Measurements from ENCODE around the gene ZNF423. TPM values are rescaled to one million over a fixed set of nuclear protein-coding genes. Genes with fewer than 3 reads are reported as not detected.

The ZNF423 gene
- total RNA-seq, 2 experiments from 2014 or later, result not detected

- intact Hi-C loops (cut with micrococcal nuclease), result no loop called here
- no peak for DNase-seq
- Mint-ChIP-seq H3K27ac (no peak overlapping the region), H3K36me3 (ENCODE audit: low read depth) (no peaks in the 10 kb centered on the region), H3K9me3 (no peaks in the 10 kb centered on the region), H3K4me1 (ENCODE audit: low read depth) (peaks cover under 1% of the 10 kb centered on the region), H3K4me3 (no peak overlapping the region), H3K27me3 (peaks cover 7% of the 10 kb centered on the region)
- ChIA-PET CTCF (no interaction called here), POLR2A (no interaction called here)
- TF ChIP-seq CTCF (IDR thresholded peaks at IDR 0.05), result no peak
- no peak for ATAC-seq
Measured at GRCh38 chr16:49597796-49598195, 258.1 kb downstream of the ZNF423 start.

- Mint-ChIP-seq H3K36me3 (ENCODE audit: low read depth) (no peaks in the 10 kb centered on the region), H3K4me1 (ENCODE audit: low read depth) (peaks cover 3% of the 10 kb centered on the region), H3K27ac (no peak overlapping the region), H3K27me3 (peaks cover 7% of the 10 kb centered on the region), H3K9me3 (no peaks in the 10 kb centered on the region), H3K4me3 (no peak overlapping the region)
- ATAC-seq (no peak), DNase-seq (no peak)
- intact Hi-C loops (cut with micrococcal nuclease), result no loop called here
- ChIA-PET POLR2A (no interaction called here), CTCF (interaction anchor here (0.8 to 1.7 kb wide), 3 partner anchors 9 to 189 kb away, joined by 3 to 7 read pairs (median 5); no protein-coding TSS in a partner anchor)
- no peak for TF ChIP-seq CTCF (IDR thresholded peaks at IDR 0.05)
Measured at GRCh38 chr16:49596648-49597291, 259.1 kb downstream of the ZNF423 start.

DNA sequence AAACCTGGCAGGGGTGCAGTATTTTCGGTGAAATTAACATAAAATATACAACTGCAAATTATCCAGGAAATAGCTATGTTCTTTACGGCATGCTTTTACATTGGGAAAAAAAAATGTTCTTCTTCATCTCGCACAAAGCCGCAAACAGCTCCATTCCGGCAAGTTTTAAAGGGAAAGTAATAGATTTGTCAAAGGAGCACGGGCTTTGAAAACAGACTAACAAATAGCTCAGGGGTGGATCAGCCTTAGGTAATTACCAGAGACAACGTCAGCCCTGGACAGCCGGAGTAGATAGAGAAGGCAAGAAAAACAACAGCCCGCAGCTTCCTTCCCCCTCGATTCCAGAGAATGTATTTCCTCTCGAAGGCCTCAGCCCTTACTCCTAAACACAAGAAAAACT is 259.8 kb downstream of the ZNF423 start:
- no peak overlapping the region for H3K27ac Mint-ChIP-seq
- CTCF ChIA-PET, result interaction anchor here (0.8 to 1.7 kb wide), 3 partner anchors 8 to 188 kb away, joined by 3 to 7 read pairs (median 5); no protein-coding TSS in a partner anchor
- H3K27me3 Mint-ChIP-seq, result peaks cover 7% of the 10 kb centered on the region
- TF ChIP-seq CTCF (IDR thresholded peaks at IDR 0.05), result no peak
- ATAC-seq (no peak), DNase-seq (no peak)
- H3K4me1 Mint-ChIP-seq (ENCODE audit: low read depth), result peaks cover 3% of the 10 kb centered on the region
- H3K4me3 Mint-ChIP-seq, result no peak overlapping the region
- no peaks in the 10 kb centered on the region for H3K36me3 Mint-ChIP-seq (ENCODE audit: low read depth)
- H3K9me3 Mint-ChIP-seq, result no peaks in the 10 kb centered on the region
- POLR2A ChIA-PET, result interaction anchor here (0.8 kb wide), 1 partner anchor 38 kb away, joined by 4 read pairs; no protein-coding TSS in a partner anchor
- intact Hi-C loops (cut with micrococcal nuclease), result no loop called here

GRCh38 chr16:49594685-49595498 is 261.0 kb downstream of the ZNF423 start:
- POLR2A ChIA-PET, result no interaction called here
- Mint-ChIP-seq H3K27me3 (peaks cover 7% of the 10 kb centered on the region), H3K36me3 (ENCODE audit: low read depth) (no peaks in the 10 kb centered on the region), H3K4me1 (ENCODE audit: low read depth) (peaks cover 3% of the 10 kb centered on the region), H3K27ac (no peak overlapping the region), H3K9me3 (no peaks in the 10 kb centered on the region), H3K4me3 (no peak overlapping the region)
- intact Hi-C loops (cut with micrococcal nuclease), result loop anchor here (5.0 kb wide), 1 partner anchor 188 kb away; no protein-coding TSS in a partner anchor
- ATAC-seq (no peak), DNase-seq (no peak)
- CTCF ChIA-PET, result interaction anchor here (1.7 to 3.3 kb wide), 2 partner anchors 187 kb away, joined by 7 to 29 read pairs; no protein-coding TSS in a partner anchor
- no peak for TF ChIP-seq CTCF (IDR thresholded peaks at IDR 0.05)

GRCh38 chr16:49594153-49594552 is 261.8 kb downstream of the ZNF423 start:
- H3K9me3 Mint-ChIP-seq, result no peaks in the 10 kb centered on the region
- no peak for DNase-seq
- no peak overlapping the region for H3K4me3 Mint-ChIP-seq

More at GRCh38 chr16:49594153-49594552, 261.8 kb downstream of the ZNF423 start:
- no peak for ATAC-seq
- ChIA-PET POLR2A (no interaction called here), CTCF (interaction anchor here (1.2 to 3.3 kb wide), 6 partner anchors 10 to 186 kb away, joined by 3 to 29 read pairs (median 12); no protein-coding TSS in a partner anchor)
- no peaks in the 10 kb centered on the region for H3K36me3 Mint-ChIP-seq (ENCODE audit: low read depth)
- peaks cover 3% of the 10 kb centered on the region for H3K4me1 Mint-ChIP-seq (ENCODE audit: low read depth)
- peaks cover 4% of the 10 kb centered on the region for H3K27me3 Mint-ChIP-seq
- intact Hi-C loops (cut with micrococcal nuclease), result loop anchor here (5.0 kb wide), 1 partner anchor 187 kb away; no protein-coding TSS in a partner anchor
- no peak overlapping the region for H3K27ac Mint-ChIP-seq
- no peak for TF ChIP-seq CTCF (IDR thresholded peaks at IDR 0.05)

Data from activated CD8-positive, alpha-beta T cell treated with anti-CD3 and anti-CD28 coated beads for 36 hours (primary cell).